ENCODE results near the gene CDC20.
"Not testable (repeated sequence)": the region's sequence is repeated elsewhere in the genome, so short reads cannot be mapped to it uniquely, and the experiment has no call there.

Gene CDC20

DNA sequence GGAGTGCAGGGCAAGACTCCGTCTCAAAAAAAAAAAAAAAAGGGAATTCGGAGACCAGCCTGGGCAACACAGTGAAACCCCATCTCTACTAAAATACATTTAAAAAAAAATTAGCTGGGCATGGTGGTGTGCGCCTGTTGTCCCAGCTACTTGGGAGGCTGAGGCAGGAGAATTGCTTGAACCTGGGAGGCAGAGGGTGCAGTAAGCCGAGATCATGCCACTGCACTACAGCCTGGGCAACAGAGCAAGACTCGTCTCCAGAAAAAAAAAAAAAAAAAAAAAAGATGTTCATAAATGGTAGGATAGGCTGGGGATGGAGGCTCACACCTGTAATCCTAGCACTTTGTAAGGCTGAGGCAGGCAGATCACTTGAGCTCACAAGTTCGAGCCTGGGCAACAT lies 11.0 kb downstream of the CDC20 start:
- peaks cover 15% of the 10 kb centered on the region for H3K4me1 ChIP-seq (ENCODE audit: insufficient read depth, low read length)
- H3K9me3 ChIP-seq (ENCODE audit: insufficient read depth, low read depth, low read length); H3K9ac ChIP-seq (ENCODE audit: low read depth, low read length); H3K27ac ChIP-seq (ENCODE audit: low read depth, low read length); H3K36me3 ChIP-seq (ENCODE audit: insufficient read depth, low read length); H3K4me3 ChIP-seq (ENCODE audit: low read length); H3K27me3 ChIP-seq (ENCODE audit: insufficient read depth, low read length): not testable (repeated sequence)
- 99% methylated on average over 5 of the region's 6 CpGs for WGBS

GRCh38 chr1:43370564-43370963 lies 11.8 kb downstream of the CDC20 start:
- no peaks in the 10 kb centered on the region for H3K9me3 ChIP-seq (ENCODE audit: insufficient read depth, low read depth, low read length)
- H3K27ac ChIP-seq (ENCODE audit: low read depth, low read length) = no peak overlapping the region
- peaks cover 11% of the 10 kb centered on the region for H3K4me1 ChIP-seq (ENCODE audit: insufficient read depth, low read length)
- no peak overlapping the region for H3K4me3 ChIP-seq (ENCODE audit: low read length)
- H3K36me3 ChIP-seq (ENCODE audit: insufficient read depth, low read length) = no peaks in the 10 kb centered on the region
- no peaks in the 10 kb centered on the region for H3K27me3 ChIP-seq (ENCODE audit: insufficient read depth, low read length)
- 79% methylated on average over 4 of the region's 4 CpGs for WGBS
- no peak overlapping the region for H3K9ac ChIP-seq (ENCODE audit: low read depth, low read length)

- Histone ChIP-seq H3K27ac (ENCODE audit: low read depth, low read length) (no peak overlapping the region), H3K4me3 (ENCODE audit: low read length) (no peak overlapping the region), H3K36me3 (ENCODE audit: insufficient read depth, low read length) (no peaks in the 10 kb centered on the region), H3K27me3 (ENCODE audit: insufficient read depth, low read length) (no peaks in the 10 kb centered on the region), H3K4me1 (ENCODE audit: insufficient read depth, low read length) (peaks cover 6% of the 10 kb centered on the region), H3K9ac (ENCODE audit: low read depth, low read length) (no peak overlapping the region), H3K9me3 (ENCODE audit: insufficient read depth, low read depth, low read length) (no peaks in the 10 kb centered on the region)
- 90% methylated on average over 5 of the region's 5 CpGs for WGBS
Measured at GRCh38 chr1:43372172-43372571, 13.4 kb downstream of the CDC20 start.

GRCh38 chr1:43373066-43373940 lies 14.5 kb downstream of the CDC20 start:
- Histone ChIP-seq H3K27me3 (ENCODE audit: insufficient read depth, low read length) (no peaks in the 10 kb centered on the region), H3K36me3 (ENCODE audit: insufficient read depth, low read length) (no peaks in the 10 kb centered on the region), H3K4me3 (ENCODE audit: low read length) (no peak overlapping the region), H3K27ac (ENCODE audit: low read depth, low read length) (no peak overlapping the region), H3K9me3 (ENCODE audit: insufficient read depth, low read depth, low read length) (no peaks in the 10 kb centered on the region), H3K4me1 (ENCODE audit: insufficient read depth, low read length) (peaks cover 6% of the 10 kb centered on the region), H3K9ac (ENCODE audit: low read depth, low read length) (no peak overlapping the region)
- 84% methylated on average over 4 of the region's 4 CpGs for WGBS

DNA sequence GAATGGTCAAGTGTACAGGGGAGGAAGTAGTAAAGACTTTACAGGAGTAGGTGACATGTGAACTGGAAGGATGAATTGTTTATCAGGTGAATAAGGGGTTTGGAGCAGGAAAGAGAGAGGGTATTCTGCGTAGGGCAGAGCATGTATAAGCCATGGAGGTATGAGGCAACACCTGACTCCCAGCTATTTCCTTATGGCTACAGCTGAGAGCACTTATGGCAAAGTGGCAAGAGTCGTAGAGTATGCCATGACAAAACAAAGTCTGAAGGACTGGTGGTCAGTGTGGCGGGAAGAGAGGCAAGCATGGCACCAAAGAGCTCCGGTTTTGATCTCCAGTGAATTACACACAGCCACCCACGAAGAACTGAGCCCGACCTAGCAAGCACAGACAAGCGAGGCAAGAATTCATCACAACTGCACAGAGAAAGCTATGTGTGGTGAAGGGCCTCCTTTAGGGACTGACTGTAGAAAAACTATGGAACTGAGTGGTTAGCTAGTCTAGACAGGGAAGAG lies 18.0 kb downstream of the CDC20 start:
- no peaks in the 10 kb centered on the region for H3K27me3 ChIP-seq (ENCODE audit: insufficient read depth, low read length)
- no peaks in the 10 kb centered on the region for H3K36me3 ChIP-seq (ENCODE audit: insufficient read depth, low read length)
- no peaks in the 10 kb centered on the region for H3K9me3 ChIP-seq (ENCODE audit: insufficient read depth, low read depth, low read length)
- WGBS = 93% methylated on average over 7 of the region's 7 CpGs
- H3K4me3 ChIP-seq (ENCODE audit: low read length) = no peak overlapping the region
- no peak overlapping the region for H3K27ac ChIP-seq (ENCODE audit: low read depth, low read length)
- no peaks in the 10 kb centered on the region for H3K4me1 ChIP-seq (ENCODE audit: insufficient read depth, low read length)
- no peak overlapping the region for H3K9ac ChIP-seq (ENCODE audit: low read depth, low read length)

- H3K27ac ChIP-seq (ENCODE audit: low read depth, low read length) = no peak overlapping the region
- H3K4me1 ChIP-seq (ENCODE audit: insufficient read depth, low read length) = no peaks in the 10 kb centered on the region
- no peaks in the 10 kb centered on the region for H3K9me3 ChIP-seq (ENCODE audit: insufficient read depth, low read depth, low read length)
- no peak overlapping the region for H3K9ac ChIP-seq (ENCODE audit: low read depth, low read length)
- H3K36me3 ChIP-seq (ENCODE audit: insufficient read depth, low read length) = peaks cover 7% of the 10 kb centered on the region; the same call in 1 of the 2 replicates
- H3K4me3 ChIP-seq (ENCODE audit: low read length) = no peak overlapping the region
- no peaks in the 10 kb centered on the region for H3K27me3 ChIP-seq (ENCODE audit: insufficient read depth, low read length)
- WGBS = no CpG with 5 or more reads among the region's 1 CpG
Measured at GRCh38 chr1:43377831-43378230, 19.1 kb downstream of the CDC20 start.

DNA sequence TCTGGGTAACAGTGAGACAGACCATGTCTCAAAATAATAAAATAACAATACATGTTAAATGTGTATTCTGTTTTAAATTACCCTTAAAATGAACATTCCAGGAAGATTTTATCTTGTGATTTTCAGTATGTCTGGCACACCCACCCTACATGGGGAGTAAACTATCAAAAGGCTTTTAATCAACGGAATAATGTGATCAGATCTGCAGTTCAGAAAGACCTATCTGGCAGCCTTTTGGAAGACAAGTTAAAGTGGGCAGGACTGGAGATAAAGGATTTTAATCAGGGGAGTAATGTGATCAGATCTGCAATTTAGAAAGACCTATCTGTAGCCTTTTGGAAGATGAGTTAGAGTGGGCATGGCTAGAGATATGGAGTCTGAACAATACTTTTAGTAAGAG lies 20.7 kb downstream of the CDC20 start:
- 97% methylated on average over 1 of the region's 1 CpG for WGBS
- Histone ChIP-seq H3K9ac (ENCODE audit: low read depth, low read length) (no peak overlapping the region), H3K9me3 (ENCODE audit: insufficient read depth, low read depth, low read length) (no peaks in the 10 kb centered on the region), H3K27ac (ENCODE audit: low read depth, low read length) (no peak overlapping the region), H3K4me1 (ENCODE audit: insufficient read depth, low read length) (no peaks in the 10 kb centered on the region), H3K27me3 (ENCODE audit: insufficient read depth, low read length) (no peaks in the 10 kb centered on the region), H3K36me3 (ENCODE audit: insufficient read depth, low read length) (peaks cover 23% of the 10 kb centered on the region), H3K4me3 (ENCODE audit: low read length) (no peak overlapping the region)

DNA sequence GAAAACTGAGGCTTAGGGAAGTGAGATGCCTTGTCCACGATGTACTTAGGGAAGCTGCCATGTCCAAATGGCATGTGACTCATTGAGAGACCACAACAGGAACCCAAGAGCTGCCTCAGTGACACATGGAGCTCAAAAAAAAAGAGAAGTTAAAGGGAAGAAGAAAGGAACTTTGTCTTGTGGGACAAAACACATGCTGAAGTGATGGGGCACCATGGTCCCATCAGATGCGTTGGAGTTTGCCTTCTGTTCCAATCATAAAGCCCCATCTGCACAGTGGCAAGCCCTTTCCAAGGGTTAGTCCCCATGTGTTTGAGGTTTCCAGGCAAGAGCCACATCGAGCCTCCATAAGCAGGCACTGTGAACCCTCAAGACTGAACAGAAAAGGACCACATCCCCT lies 22.8 kb downstream of the CDC20 start:
- Histone ChIP-seq H3K4me1 (ENCODE audit: insufficient read depth, low read length) (no peaks in the 10 kb centered on the region), H3K9ac (ENCODE audit: low read depth, low read length) (no peak overlapping the region), H3K27me3 (ENCODE audit: insufficient read depth, low read length) (no peaks in the 10 kb centered on the region), H3K36me3 (ENCODE audit: insufficient read depth, low read length) (peaks cover 44% of the 10 kb centered on the region), H3K9me3 (ENCODE audit: insufficient read depth, low read depth, low read length) (no peaks in the 10 kb centered on the region), H3K4me3 (ENCODE audit: low read length) (no peak overlapping the region), H3K27ac (ENCODE audit: low read depth, low read length) (no peak overlapping the region)
- WGBS = 92% methylated on average over 3 of the region's 3 CpGs

DNA sequence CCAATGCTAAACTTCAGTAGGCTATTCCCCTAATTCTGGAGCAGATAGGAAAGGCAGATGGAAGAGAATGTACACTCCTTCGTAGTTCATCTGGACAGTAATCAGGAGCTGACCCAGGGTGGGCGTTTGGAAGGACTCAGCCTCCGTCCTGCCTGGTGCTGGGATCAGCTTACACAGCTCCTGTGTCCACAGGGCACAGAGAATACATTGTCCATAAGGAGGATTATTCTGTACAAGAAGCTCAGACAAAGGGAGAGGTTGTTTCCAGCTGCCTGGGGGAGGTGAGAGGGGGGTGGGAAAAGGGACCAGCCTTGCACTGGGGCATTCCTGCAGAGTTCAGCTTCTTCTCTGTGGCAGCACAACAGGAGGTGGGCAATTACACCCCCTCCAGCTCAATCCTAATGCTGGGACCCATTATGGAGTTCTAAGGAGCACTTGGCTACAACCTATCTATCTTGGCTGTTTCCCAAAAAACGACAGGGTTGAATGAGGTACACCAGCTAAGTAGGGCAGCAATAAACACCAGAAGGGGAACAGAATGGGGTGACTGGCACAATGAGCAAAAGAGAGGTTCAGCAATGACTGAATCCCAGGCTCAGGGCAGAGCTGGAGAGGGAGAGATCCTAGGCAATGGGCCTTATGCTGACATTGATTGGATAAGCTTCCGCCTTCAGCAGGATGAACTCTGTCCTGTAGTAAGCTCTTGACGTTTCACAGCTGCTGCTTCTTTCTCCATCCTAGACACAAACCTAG lies 23.4 kb downstream of the CDC20 start:
- Histone ChIP-seq H3K36me3 (ENCODE audit: insufficient read depth, low read length) (peaks cover 50% of the 10 kb centered on the region), H3K27me3 (ENCODE audit: insufficient read depth, low read length) (no peaks in the 10 kb centered on the region), H3K4me3 (ENCODE audit: low read length) (no peak overlapping the region), H3K9ac (ENCODE audit: low read depth, low read length) (no peak overlapping the region), H3K9me3 (ENCODE audit: insufficient read depth, low read depth, low read length) (no peaks in the 10 kb centered on the region), H3K27ac (ENCODE audit: low read depth, low read length) (no peak overlapping the region), H3K4me1 (ENCODE audit: insufficient read depth, low read length) (no peaks in the 10 kb centered on the region)
- 88% methylated on average over 6 of the region's 6 CpGs for WGBS

DNA sequence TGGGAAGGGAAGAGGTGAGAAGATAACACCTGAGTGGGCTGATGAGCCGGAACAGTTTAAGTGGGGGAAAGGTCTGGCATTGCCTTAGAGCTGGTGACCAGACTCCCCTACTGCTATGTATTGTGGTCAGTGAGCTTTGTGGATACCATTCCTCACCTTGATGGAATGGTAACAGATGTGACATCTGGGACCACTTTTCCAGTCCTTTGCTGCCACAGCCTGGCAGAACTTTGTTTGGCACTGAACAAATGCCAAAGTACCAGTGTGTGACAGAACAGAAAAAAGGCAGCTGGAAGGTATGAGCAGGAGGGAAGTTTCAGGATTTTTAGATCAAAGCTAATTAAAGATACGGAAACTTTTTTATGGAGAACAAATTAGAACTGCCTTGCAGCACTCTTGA lies 24.7 kb downstream of the CDC20 start:
- H3K27me3 ChIP-seq (ENCODE audit: insufficient read depth, low read length) = no peaks in the 10 kb centered on the region
- WGBS = 91% methylated on average over 2 of the region's 2 CpGs
- peaks cover 59% of the 10 kb centered on the region for H3K36me3 ChIP-seq (ENCODE audit: insufficient read depth, low read length)
- no peaks in the 10 kb centered on the region for H3K9me3 ChIP-seq (ENCODE audit: insufficient read depth, low read depth, low read length)
- H3K4me3 ChIP-seq (ENCODE audit: low read length) = no peak overlapping the region
- no peak overlapping the region for H3K9ac ChIP-seq (ENCODE audit: low read depth, low read length)
- no peaks in the 10 kb centered on the region; the same call in 1 of the 2 replicates for H3K4me1 ChIP-seq (ENCODE audit: insufficient read depth, low read length)
- no peak overlapping the region for H3K27ac ChIP-seq (ENCODE audit: low read depth, low read length)

- Histone ChIP-seq H3K4me3 (ENCODE audit: low read length) (no peak overlapping the region), H3K27ac (ENCODE audit: low read depth, low read length) (no peak overlapping the region), H3K9ac (ENCODE audit: low read depth, low read length) (no peak overlapping the region), H3K4me1 (ENCODE audit: insufficient read depth, low read length) (peaks cover 4% of the 10 kb centered on the region; the same call in 1 of the 2 replicates), H3K36me3 (ENCODE audit: insufficient read depth, low read length) (peaks cover 59% of the 10 kb centered on the region), H3K9me3 (ENCODE audit: insufficient read depth, low read depth, low read length) (no peaks in the 10 kb centered on the region), H3K27me3 (ENCODE audit: insufficient read depth, low read length) (no peaks in the 10 kb centered on the region)
- WGBS = 94% methylated on average over 6 of the region's 6 CpGs
Measured at GRCh38 chr1:43386676-43387075, 27.9 kb downstream of the CDC20 start.
